ENCODE data around the gene MYL11.

The MYL11 gene

GRCh38 chr16:30354423-30355143 lies 20.0 kb upstream of the MYL11 start:
- DNase-seq: peak; percentile 58 to 86

DNA sequence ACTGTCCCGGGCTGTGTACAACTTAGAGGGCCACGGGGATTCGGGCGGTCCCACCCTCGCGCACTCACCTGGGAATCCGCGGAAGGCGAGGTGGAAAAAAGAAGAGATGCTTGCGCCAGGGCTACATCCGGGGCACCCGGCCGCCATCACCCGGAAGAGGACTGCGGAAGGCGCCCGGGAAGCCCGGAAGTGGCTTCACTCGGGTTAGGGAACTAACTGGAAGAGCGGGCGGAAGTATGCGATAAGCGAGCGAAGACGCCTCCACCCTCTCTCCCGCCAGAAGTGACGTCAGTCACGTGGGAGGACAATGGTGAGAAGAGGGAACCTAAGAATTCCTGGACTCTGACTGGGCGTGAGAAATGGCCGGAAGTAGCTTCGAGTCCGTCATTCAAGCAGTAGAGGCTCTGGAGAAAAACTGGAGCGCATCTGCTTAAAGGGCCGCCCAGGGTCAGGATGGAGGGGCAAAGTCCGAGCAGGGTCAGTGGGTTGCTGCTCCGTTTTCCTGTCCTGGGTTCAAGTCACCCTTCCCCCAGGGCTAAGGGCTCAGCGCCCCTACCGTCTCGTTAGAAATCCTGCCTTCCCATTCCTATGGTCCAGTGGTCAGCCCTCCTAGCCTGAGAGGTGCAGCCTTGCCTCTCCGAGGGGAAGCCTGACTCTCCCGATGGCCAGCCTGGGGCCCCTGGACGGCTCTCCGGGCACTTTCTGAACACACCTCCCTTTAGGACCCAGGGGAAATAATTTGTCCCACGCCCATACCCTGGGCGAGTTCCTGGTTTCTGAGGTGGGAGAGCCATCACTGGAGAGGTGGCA lies 19.3 kb upstream of the MYL11 start, which contains the start of gene CD2BP2:
Gene CD2BP2, minus strand, starts transcription at position 165 of the 810 bp plus-strand sequence. CDS start 627 bp downstream, outside the sequence.
- peak; percentile 100 for DNase-seq

GRCh38 chr16:30355954-30356308 lies 18.7 kb upstream of the MYL11 start:
- no peak for DNase-seq

DNA sequence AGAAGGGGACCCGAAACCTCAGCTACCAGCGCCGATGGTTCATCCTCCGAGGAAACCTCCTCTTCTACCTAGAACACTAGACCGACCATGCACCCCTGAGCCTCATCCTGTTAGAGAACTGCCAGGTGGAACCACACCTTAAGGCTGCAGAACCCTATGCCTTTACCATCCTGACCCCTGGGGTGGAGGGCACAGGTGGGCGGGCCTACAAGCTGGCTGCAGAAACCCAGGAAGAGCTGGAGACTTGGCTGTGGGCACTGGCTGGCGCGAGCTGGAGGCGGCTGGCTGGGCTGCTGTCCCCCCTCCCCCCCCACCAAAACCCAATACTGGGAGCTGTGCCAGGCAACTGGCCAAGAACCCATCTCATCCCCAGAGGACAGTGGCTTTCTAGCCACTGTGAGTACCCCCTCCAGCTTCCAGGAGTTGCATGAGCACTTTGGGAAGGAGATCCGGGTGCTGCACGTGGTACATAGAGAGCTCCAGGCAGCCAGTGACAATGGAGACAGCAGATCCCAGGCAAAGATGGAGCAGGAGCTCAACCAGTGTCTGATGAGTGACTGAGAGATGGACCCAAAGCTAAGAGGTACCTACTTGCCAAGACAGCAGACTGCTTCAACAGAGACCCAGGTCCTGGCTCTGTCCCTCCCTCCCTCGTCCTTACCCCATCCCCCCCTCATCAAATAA lies 18.1 kb upstream of the MYL11 start:
- no peak for DNase-seq

- DNase-seq: no peak
Observed at GRCh38 chr16:30357085-30357714, 17.4 kb upstream of the MYL11 start.

- DNase-seq: no peak
Observed at GRCh38 chr16:30357715-30358576, 16.7 kb upstream of the MYL11 start.

- DNase-seq: no peak
Observed at GRCh38 chr16:30358577-30358936, 16.0 kb upstream of the MYL11 start.

DNA sequence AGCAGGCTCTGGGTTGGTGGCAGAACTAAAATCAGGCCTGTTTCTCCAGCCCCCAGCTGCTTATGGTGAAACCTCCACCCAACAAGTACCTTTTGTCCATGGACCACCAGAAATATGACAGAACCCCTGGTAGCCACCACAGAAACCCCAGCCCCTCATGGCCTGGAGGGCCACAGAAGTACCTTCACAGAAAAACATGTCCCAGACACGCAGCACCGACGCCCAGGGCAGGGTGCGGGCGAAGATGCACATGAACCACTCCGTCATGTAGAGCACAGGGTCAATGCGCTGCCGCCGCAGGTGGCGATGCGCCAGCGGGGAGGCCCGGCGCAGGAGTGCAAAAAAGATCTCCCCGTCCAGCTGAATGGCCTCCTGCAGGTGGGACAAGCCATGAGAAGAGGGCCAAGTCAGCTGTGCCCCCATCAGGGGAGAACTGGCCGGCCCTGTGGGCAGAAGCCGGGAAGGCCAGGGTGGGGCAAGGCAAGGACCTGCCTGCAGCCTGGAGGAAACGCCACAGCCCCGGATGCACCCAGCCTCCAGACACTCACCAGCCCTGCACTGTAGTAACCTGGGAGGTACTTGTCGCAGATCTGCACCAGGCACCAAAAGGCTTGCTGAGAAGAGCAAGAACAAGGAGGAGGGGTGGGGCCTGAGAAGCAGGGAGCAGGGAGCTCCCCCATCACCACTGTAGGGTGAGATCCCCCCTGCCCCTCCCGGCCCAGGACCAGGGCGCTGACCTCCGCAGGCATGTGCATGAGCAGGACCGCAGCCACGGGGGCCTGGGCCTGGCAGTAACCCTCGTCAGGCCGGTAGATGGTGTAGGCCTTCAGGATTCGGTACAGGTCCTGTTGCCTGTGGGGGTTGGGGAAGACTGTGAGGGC lies 15.4 kb upstream of the MYL11 start:
- no peak for DNase-seq

DNA sequence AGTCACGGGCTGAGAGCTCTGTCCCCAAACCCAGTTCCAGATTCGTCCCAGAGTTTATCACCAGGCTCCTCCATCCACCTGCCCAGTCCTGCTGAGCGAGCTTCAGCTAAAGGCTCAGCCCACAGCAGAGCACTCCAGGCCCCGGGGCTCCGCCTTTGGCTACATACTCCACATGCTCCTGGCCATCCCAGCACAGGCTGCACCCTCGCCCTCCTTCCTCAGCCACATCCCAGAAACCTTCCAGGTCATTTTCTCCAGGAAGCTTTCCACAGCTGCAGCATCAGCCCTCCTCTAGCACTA lies 14.8 kb upstream of the MYL11 start:
- no peak for DNase-seq

DNA sequence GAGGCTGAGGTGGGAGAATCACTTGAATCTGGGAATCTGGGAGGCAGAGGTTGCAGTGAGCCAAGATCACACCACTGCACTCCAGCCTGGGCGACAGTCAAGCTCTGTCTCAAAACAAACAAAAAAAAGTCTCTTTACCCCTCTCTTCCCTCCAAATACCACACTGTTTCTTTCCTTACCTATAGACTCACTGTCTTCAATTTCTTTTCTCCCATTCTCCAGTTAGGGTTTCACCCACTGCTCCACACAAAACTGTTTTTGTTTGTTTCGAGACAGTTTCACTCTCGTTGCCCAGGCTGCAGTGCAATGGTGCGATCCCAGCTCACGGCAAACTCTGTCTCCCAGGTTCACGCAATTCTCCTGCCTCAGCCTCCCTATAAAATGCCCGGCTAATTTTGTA lies 13.4 kb upstream of the MYL11 start:
- DNase-seq: no peak

- DNase-seq: no peak
Observed at GRCh38 chr16:30365200-30365599, 9.4 kb upstream of the MYL11 start.

- DNase-seq: no peak
Observed at GRCh38 chr16:30366511-30366910, 8.1 kb upstream of the MYL11 start.

- no peak for DNase-seq
Observed at GRCh38 chr16:30367349-30368009, 7.1 kb upstream of the MYL11 start.

DNA sequence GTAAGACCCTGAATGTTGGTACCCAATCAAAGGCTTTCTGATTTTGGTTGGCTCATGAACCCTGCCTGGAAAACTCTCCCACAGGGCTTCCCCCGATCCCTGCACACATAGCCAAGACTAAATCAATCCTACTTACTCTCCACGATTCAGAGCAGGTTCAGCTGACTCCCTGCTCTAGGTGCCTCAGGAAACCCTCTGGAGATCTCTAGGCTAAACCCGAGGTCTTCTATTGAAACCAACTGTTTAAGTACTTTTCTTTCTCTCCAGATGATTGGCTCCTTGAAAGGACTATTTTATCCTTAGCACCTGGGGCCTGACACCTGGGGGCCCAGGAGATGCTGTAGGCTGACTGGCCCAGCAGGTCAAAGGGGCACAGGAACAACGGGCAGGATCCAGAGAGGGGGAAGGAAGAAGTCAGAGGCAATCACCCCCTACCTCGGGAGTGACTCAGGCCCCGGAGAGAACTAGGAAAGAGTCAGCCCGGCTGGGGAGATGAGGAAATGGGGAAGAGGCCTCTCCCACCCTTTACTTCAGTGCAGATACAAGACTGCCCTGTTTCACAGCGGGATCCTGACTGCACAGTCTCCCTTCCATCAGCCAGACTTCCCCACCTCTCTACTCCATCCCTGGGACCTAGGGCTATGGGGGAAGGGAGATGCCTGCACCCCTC lies 6.3 kb upstream of the MYL11 start:
- DNase-seq: peak; percentile 76 to 80

- DNase-seq: no peak
Observed at GRCh38 chr16:30368792-30369090, 5.9 kb upstream of the MYL11 start.

GRCh38 chr16:30369091-30369937 lies 5.3 kb upstream of the MYL11 start:
- DNase-seq: no peak

- no peak for DNase-seq
Observed at GRCh38 chr16:30369938-30370455, 4.6 kb upstream of the MYL11 start.

DNA sequence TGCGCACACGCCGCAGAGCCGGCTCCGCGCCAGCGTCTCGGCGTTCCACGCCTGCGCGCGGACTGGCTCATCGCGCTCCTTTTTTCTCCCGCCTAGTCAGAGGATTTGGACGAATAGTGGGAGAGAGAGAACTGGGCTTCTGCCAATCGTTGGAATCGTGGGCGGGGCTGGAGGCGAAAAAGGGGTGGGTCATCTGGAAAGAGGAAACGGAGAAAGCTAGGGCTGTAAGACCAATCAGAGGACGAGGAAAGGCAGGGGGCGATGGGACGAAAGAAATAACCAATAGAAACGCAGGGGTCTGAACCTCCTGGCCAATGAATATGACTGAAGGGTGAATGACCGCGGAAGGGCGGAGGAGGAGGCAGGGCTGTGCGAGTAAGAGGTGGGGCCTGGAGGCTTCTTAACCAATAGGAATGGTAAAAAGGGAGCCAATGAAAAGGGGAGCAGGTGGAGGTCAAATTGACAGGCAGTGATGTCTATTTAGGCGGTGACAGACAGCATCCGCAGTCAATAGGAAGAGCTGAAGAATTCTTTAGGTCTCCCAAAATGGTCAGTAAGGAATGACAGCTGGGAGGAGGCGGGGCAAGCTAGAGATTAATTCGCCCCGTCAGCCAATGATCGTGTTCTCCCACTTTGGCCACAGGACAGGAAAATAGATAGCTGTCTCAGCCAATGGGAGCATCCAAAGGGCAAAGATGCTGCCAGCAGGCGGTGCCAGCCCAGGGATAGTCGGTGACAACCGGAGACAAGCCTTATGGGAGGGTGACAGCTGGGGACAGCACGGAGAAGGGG lies 4.0 kb upstream of the MYL11 start, which contains the start of gene TBC1D10B:
Gene TBC1D10B, minus strand, starts transcription at position 39 of the 792 bp plus-strand sequence. CDS start 311 bp downstream, outside the sequence.
- peak; percentile 99 to 100 for DNase-seq

All from inflammatory macrophage (primary cell).